Measurements from ENCODE around the gene PHC3.

- TF ChIP-seq, protein P1, sequence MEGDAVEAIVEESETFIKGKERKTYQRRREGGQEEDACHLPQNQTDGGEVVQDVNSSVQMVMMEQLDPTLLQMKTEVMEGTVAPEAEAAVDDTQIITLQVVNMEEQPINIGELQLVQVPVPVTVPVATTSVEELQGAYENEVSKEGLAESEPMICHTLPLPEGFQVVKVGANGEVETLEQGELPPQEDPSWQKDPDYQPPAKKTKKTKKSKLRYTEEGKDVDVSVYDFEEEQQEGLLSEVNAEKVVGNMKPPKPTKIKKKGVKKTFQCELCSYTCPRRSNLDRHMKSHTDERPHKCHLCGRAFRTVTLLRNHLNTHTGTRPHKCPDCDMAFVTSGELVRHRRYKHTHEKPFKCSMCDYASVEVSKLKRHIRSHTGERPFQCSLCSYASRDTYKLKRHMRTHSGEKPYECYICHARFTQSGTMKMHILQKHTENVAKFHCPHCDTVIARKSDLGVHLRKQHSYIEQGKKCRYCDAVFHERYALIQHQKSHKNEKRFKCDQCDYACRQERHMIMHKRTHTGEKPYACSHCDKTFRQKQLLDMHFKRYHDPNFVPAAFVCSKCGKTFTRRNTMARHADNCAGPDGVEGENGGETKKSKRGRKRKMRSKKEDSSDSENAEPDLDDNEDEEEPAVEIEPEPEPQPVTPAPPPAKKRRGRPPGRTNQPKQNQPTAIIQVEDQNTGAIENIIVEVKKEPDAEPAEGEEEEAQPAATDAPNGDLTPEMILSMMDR (IDR thresholded peaks at IDR 0.05): no peak
- no peak for TF ChIP-seq POLR2AphosphoS5 (IDR thresholded peaks at IDR 0.05)
Observed at GRCh38 chr3:170204023-170204472, 22.5 kb upstream of the PHC3 start.

Data from gastroesophageal sphincter (tissue), 3 donors.